PC-9 (cell line): ENCODE measurements around the gene CACNB4. TPM values are rescaled to one million over a fixed set of nuclear protein-coding genes. Genes with fewer than 3 reads are reported as not detected.

Experiments
- BruUV-seq: library from RNA; stranded (reverse); fragments of 400-500 nt; replicated peaks from 2 replicates; lab custom pipeline; 2021; lab: Mats Ljungman, UMichigan
- CTCF ChIA-PET: fragments of 300-600 bp; sonication (Branson Sonifier 250); formaldehyde crosslinking; loops from one replicate; lab custom pipeline; 2022; ENCODE audit warnings: antibody characterized with exemption; lab: Charles Lee
- POLR2A ChIA-PET: fragments of 300-600 bp; sonication (Branson Sonifier 250); formaldehyde crosslinking; loops from one replicate; lab custom pipeline; 2022; ENCODE audit warnings: antibody characterized with exemption; ENCODE audit not compliant: unreplicated experiment; lab: Charles Lee
- DNase-seq, 2 experiments: peaks; one replicate each; pipeline versions ENCODE4 v3.0.0 to v3.0.0-alpha.2; 2015 to 2022; ENCODE audit warnings: mixed read lengths in 1 of 2
- H2AFZ ChIP-seq: fragments of 200-600 bp; sonication (generic); 2 replicates; pipeline ENCODE4 v1.8.1; 2017; ENCODE audit warnings: antibody characterized with exemption
- H3F3A ChIP-seq: fragments of 200-600 bp; sonication (generic); 2 replicates; pipeline ENCODE4 v1.8.1; 2017; ENCODE audit warnings: antibody characterized with exemption, mild to moderate bottlenecking, low read depth; ENCODE audit not compliant: insufficient read depth
- H3K27ac ChIP-seq: fragments of 200-600 bp; sonication (generic); 2 replicates; pipeline ENCODE4 v1.6.1; 2016; ENCODE audit warnings: mixed run types
- H3K27me3 ChIP-seq: fragments of 200-600 bp; sonication (generic); 2 replicates; pipeline ENCODE4 v1.6.1; 2016; ENCODE audit warnings: low read depth, mixed run types; ENCODE audit not compliant: insufficient read depth
- H3K36me3 ChIP-seq: fragments of 200-600 bp; sonication (generic); 2 replicates; pipeline ENCODE4 v1.6.1; 2016; ENCODE audit warnings: low read depth, mixed run types
- H3K4me1 ChIP-seq: fragments of 200-600 bp; sonication (generic); replicated peaks from 2 replicates; pipeline ENCODE4 v1.6.1; 2016; ENCODE audit warnings: mixed run types; ENCODE audit not compliant: insufficient read depth
- H3K4me2 ChIP-seq: fragments of 200-600 bp; sonication (generic); 2 replicates; pipeline ENCODE4 v1.6.1; 2017; ENCODE audit warnings: mixed run types
- H3K4me3 ChIP-seq: fragments of 200-600 bp; sonication (generic); 2 replicates; pipeline ENCODE4 v1.6.1; 2016; ENCODE audit warnings: mixed run types
- H3K79me2 ChIP-seq: fragments of 200-600 bp; sonication (generic); 2 replicates; pipeline ENCODE4 v1.6.1; 2017; ENCODE audit warnings: low read depth, mixed run types
- H3K9me2 ChIP-seq: fragments of 200-600 bp; sonication (generic); 2 replicates; pipeline ENCODE4 v1.8.1; 2017; ENCODE audit warnings: mild to moderate bottlenecking; ENCODE audit not compliant: insufficient read depth
- H3K9me3 ChIP-seq: fragments of 200-600 bp; sonication (generic); 2 replicates; pipeline ENCODE4 v1.8.1; 2016; ENCODE audit warnings: low read depth; ENCODE audit not compliant: insufficient read depth
- H4K20me1 ChIP-seq: fragments of 200-600 bp; sonication (generic); 2 replicates; pipeline ENCODE4 v1.8.1; 2017; ENCODE audit not compliant: insufficient read depth
- EZH2 ChIP-seq: fragments of 200-600 bp; sonication (generic); IDR thresholded peaks from 2 replicates; pipeline ENCODE4 v1.8.0; 2017; ENCODE audit warnings: antibody characterized with exemption, low read depth
- intact Hi-C: fragments of 100-400 bp; cut with micrococcal nuclease; formaldehyde crosslinking; loops from one replicate; pipeline ENCODE4 v1.10.0; 2022; ENCODE audit not compliant: unreplicated experiment
- total RNA-seq: library from RNA; stranded (reverse); gene quantifications from 2 replicates; pipeline ENCODE4 v1.2.3, GENCODE V29; 2021
- TF ChIP-seq, protein P1 (sequence below): fragments of 200-600 bp; sonication (generic); conservative IDR thresholded peaks from 2 replicates; pipeline ENCODE4 v1.6.1; 2017; ENCODE audit warnings: mixed run types, antibody characterized with exemption, mild to moderate bottlenecking, moderate library complexity

Gene CACNB4
- total RNA-seq, 1 experiment from 2014 or later, result 0.98 TPM

DNA sequence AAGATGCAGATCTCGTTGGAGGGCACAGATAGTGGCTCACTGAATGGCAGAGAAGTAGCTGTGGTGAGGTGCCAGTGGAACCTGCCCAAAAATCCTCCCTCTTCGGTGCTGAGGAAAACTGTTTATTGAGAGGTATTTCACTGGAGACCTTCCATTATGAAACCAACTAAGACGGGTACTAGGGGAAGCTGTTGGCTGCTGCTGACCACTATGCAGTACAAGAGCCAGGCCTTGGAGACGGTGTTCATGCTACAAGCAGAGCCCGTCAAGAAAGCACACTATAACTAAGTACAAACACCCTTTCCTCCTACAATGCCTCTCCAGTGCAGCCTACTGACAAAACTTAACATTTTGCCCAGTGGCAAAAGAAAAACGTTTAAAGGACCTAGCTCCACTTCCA is 275.2 kb downstream of the CACNB4 start:
- Histone ChIP-seq H3K9me3 (no peaks in the 10 kb centered on the region), H3K9me2 (no peaks in the 10 kb centered on the region), H2AFZ (no peak overlapping the region), H3K27ac (no peak overlapping the region), H3K79me2 (peaks cover 90% of the 10 kb centered on the region), H3K4me3 (no peak overlapping the region), H3K27me3 (no peaks in the 10 kb centered on the region), H3K4me2 (no peak overlapping the region), H4K20me1 (no peaks in the 10 kb centered on the region; the same call in 1 of the 2 replicates), H3K4me1 (peaks cover 10% of the 10 kb centered on the region), H3K36me3 (no peaks in the 10 kb centered on the region), H3F3A (no peaks in the 10 kb centered on the region)
- ChIA-PET POLR2A (no interaction called here), CTCF (no interaction called here)
- DNase-seq, result no peak
- TF ChIP-seq EZH2, result no peak
- TF ChIP-seq, protein P1, sequence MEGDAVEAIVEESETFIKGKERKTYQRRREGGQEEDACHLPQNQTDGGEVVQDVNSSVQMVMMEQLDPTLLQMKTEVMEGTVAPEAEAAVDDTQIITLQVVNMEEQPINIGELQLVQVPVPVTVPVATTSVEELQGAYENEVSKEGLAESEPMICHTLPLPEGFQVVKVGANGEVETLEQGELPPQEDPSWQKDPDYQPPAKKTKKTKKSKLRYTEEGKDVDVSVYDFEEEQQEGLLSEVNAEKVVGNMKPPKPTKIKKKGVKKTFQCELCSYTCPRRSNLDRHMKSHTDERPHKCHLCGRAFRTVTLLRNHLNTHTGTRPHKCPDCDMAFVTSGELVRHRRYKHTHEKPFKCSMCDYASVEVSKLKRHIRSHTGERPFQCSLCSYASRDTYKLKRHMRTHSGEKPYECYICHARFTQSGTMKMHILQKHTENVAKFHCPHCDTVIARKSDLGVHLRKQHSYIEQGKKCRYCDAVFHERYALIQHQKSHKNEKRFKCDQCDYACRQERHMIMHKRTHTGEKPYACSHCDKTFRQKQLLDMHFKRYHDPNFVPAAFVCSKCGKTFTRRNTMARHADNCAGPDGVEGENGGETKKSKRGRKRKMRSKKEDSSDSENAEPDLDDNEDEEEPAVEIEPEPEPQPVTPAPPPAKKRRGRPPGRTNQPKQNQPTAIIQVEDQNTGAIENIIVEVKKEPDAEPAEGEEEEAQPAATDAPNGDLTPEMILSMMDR, result no peak
- intact Hi-C loops, result no loop called here
- no TSS peak for BruUV-seq

DNA sequence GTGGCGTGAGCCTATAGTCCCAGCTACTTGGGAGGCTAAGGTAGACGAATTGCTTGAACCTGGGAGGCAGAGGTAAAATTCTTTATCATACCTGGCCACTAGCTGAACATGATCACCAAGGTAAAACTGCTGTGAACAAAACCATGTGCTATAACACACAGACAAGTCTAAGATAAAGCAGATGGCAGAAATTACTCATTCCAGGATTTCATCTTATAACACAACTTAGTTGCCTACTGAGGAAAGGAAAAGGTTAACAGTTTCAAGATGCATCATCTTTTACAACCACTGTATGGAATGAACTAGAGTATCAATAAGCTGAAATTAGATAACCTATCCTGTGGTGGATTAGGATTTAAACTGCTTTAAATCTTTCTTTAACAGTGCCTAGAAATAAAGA is 278.9 kb downstream of the CACNB4 start:
- no peaks in the 10 kb centered on the region for H3K27me3 ChIP-seq
- H3K9me3 ChIP-seq, result no peaks in the 10 kb centered on the region
- no peaks in the 10 kb centered on the region; the same call in 1 of the 2 replicates for H4K20me1 ChIP-seq
- H3K4me1 ChIP-seq, result no peaks in the 10 kb centered on the region
- no peaks in the 10 kb centered on the region for H3F3A ChIP-seq
- H3K79me2 ChIP-seq, result peaks cover 74% of the 10 kb centered on the region
- H3K4me3 ChIP-seq, result no peak overlapping the region
- POLR2A ChIA-PET, result no interaction called here
- no peaks in the 10 kb centered on the region for H3K9me2 ChIP-seq
- intact Hi-C loops, result loop anchor here (1.0 kb wide), 1 partner anchor 7 kb away; no protein-coding TSS in a partner anchor
- H3K27ac ChIP-seq, result no peak overlapping the region
- BruUV-seq, result no TSS peak
- CTCF ChIA-PET, result interaction anchor here (0.6 kb wide), 1 partner anchor 220 kb away, joined by 3 read pairs; no protein-coding TSS in a partner anchor
- TF ChIP-seq EZH2, result no peak
- TF ChIP-seq, protein P1, result no peak
- no peak overlapping the region for H2AFZ ChIP-seq
- H3K36me3 ChIP-seq, result no peaks in the 10 kb centered on the region
- H3K4me2 ChIP-seq, result no peak overlapping the region
- no peak for DNase-seq

DNA sequence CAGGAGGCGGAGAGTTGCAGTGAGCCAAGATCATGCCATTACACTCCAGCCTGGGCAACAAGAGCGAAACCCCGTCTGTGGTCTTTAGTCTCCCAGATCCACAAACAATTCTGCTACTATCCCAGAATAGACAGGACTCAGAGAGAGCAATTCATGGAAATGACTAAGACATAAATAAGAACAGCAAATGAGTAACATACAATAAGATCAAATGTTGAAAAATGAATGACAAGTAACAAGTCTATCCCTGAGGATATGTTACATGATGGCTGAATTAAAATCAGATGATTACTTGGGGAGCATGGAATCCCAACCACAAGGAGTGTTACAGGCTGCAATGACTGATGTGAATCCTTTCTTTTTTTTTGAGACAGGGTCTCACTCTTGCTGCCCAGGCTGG is 280.9 kb downstream of the CACNB4 start:
- no peaks in the 10 kb centered on the region for H3F3A ChIP-seq
- no peaks in the 10 kb centered on the region for H3K27me3 ChIP-seq
- no peak overlapping the region for H3K27ac ChIP-seq
- no peak overlapping the region for H2AFZ ChIP-seq
- H3K36me3 ChIP-seq, result no peaks in the 10 kb centered on the region; the same call in 1 of the 2 replicates
- TF ChIP-seq, protein P1, result no peak
- no peak for TF ChIP-seq EZH2
- H4K20me1 ChIP-seq, result no peaks in the 10 kb centered on the region; the same call in 1 of the 2 replicates
- no peak overlapping the region for H3K4me3 ChIP-seq
- BruUV-seq, result no TSS peak
- DNase-seq, result no peak
- intact Hi-C loops, result no loop called here
- no peaks in the 10 kb centered on the region for H3K9me2 ChIP-seq
- no peaks in the 10 kb centered on the region for H3K4me1 ChIP-seq
- ChIA-PET CTCF (no interaction called here), POLR2A (no interaction called here)
- peaks cover 56% of the 10 kb centered on the region for H3K79me2 ChIP-seq
- H3K4me2 ChIP-seq, result no peak overlapping the region
- no peaks in the 10 kb centered on the region for H3K9me3 ChIP-seq
